AG20443 (cell line): ENCODE results near the gene EPS8L3.

Source experiments
- DNase-seq: peaks from one replicate; pipeline ENCODE4 v3.0.0; 2012; ENCODE audit warnings: low spot score, mixed read lengths

Gene EPS8L3

GRCh38 chr1:109793486-109794318 lies 30.0 kb upstream of the EPS8L3 start:
- peak; percentile 61 for DNase-seq

GRCh38 chr1:109793089-109793485 lies 29.4 kb upstream of the EPS8L3 start:
- DNase-seq, result no peak

- peak; percentile 85 for DNase-seq
Observed at GRCh38 chr1:109792056-109792831, 28.5 kb upstream of the EPS8L3 start.

- no peak for DNase-seq
Observed at GRCh38 chr1:109791495-109792043, 27.8 kb upstream of the EPS8L3 start.

- peak; percentile 50 for DNase-seq
Observed at GRCh38 chr1:109790735-109791494, 27.2 kb upstream of the EPS8L3 start.

GRCh38 chr1:109790329-109790728 lies 26.6 kb upstream of the EPS8L3 start:
- no peak for DNase-seq

- DNase-seq, result no peak
Observed at GRCh38 chr1:109789551-109790180, 25.9 kb upstream of the EPS8L3 start.

- DNase-seq, result peak; percentile 52
Observed at GRCh38 chr1:109788695-109789521, 25.2 kb upstream of the EPS8L3 start.

GRCh38 chr1:109787845-109788601 lies 24.3 kb upstream of the EPS8L3 start:
- no peak for DNase-seq

GRCh38 chr1:109787211-109787844 lies 23.6 kb upstream of the EPS8L3 start:
- DNase-seq, result no peak

- no peak for DNase-seq
Observed at GRCh38 chr1:109786531-109787021, 22.9 kb upstream of the EPS8L3 start.

- no peak for DNase-seq
Observed at GRCh38 chr1:109786112-109786480, 22.4 kb upstream of the EPS8L3 start.

- DNase-seq, result no peak
Observed at GRCh38 chr1:109785446-109786111, 21.9 kb upstream of the EPS8L3 start.

- DNase-seq, result no peak
Observed at GRCh38 chr1:109784551-109785252, 21.0 kb upstream of the EPS8L3 start.

GRCh38 chr1:109783436-109783835 lies 19.7 kb upstream of the EPS8L3 start:
- peak; percentile 75 for DNase-seq

- no peak for DNase-seq
Observed at GRCh38 chr1:109782927-109783326, 19.2 kb upstream of the EPS8L3 start.

GRCh38 chr1:109782514-109782913 lies 18.8 kb upstream of the EPS8L3 start:
- peak; percentile 56 for DNase-seq

- DNase-seq, result no peak
Observed at GRCh38 chr1:109781806-109782205, 18.1 kb upstream of the EPS8L3 start.
